Frontal cortex (tissue), 4 donors: ENCODE measurements around the gene TGFB3. TPM values are rescaled to one million over a fixed set of nuclear protein-coding genes. Genes with fewer than 3 reads are reported as not detected.
"Not testable (repeated sequence)": the region's sequence is repeated elsewhere in the genome, so short reads cannot be mapped to it uniquely, and the experiment has no call there.

Source experiments
- DNase-seq, 2 donors: peaks; one replicate each; pipeline ENCODE4 v3.0.0; 2012; ENCODE audit warnings: low spot score in 2 of 2
- FAIRE-seq: peaks from 2 replicates; lab custom pipeline; 2012; peaks lifted over from hg19 to GRCh38; lab: Jason Lieb, UNC
- total RNA-seq: library from RNA; depleted of rRNA; stranded (reverse); fragments of >200 nt; gene quantifications from one replicate; pipeline ENCODE4 v1.2.3, GENCODE V29; 2014
- donor health status: control.
- donor health status: control.
- donor health status: control.

Gene TGFB3
- total RNA-seq, 1 donor from 2014 or later = 19.2 TPM

GRCh38 chr14:75968456-75968855, 13.3 kb downstream of the TGFB3 start:
- no peak for FAIRE-seq
- DNase-seq = no peak

DNA sequence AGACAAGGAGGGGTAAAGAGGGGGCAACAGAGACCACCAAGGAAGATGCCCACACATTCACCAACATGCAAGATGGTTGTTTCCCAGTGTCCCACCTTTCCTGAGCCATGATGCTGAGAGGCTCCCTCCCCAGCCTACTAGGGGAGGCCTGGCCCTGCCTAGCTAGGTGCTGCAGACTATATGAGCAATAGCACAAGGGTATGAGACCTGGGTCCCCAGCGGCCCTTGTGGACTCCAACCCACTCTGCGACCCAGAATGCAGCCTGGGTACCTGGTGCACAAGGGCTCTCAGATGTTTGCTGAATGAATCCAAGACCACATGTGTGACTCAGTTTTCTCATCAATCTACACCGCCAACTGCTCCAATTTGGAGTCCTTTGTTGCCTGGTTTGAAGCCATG, 13.9 kb downstream of the TGFB3 start:
- no peak for FAIRE-seq
- DNase-seq = no peak

DNA sequence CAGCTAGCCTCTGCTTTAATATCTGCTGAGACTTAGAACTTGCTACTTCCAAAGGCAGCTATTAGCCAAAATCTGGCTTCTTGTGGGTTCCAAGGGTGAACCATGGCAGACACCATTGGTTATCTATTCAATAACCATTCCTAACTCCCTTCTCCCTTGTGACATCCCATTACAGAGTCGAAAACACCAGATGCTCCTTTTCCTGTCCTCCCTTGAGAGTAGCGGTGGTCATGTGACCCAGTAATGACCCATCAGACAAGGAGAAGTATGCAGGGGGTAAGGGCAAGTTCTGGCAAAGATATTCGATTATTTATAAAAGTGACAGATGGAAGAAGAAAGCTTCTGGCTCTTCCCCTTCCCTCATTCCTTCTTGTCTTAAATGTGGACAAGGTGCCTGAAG, 20.1 kb downstream of the TGFB3 start:
- FAIRE-seq = no peak
- no peak for DNase-seq

GRCh38 chr14:75960231-75960630, 21.6 kb downstream of the TGFB3 start:
- no peak for DNase-seq

GRCh38 chr14:75959031-75959430, 22.8 kb downstream of the TGFB3 start:
- DNase-seq (no peak), FAIRE-seq (no peak)

More at GRCh38 chr14:75960231-75960630, 21.6 kb downstream of the TGFB3 start:
- no peak for FAIRE-seq

DNA sequence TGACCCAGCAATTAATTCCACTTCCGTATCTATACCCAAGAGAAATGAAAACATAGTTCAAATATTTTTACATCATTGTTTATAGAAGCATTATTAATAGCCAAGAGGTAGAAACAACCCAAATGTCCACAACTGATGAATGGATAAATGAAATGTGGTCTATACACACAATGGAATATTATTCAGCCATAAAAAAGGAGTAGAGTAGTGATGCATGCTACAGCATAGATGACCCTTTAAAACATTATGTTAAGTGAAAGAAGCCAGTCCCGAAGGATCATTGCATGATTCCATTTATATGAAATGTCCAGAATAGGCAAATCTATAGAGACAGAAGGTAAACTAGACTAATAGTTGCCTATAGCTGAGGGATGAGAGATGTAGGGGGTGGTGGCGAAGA, 29.3 kb downstream of the TGFB3 start:
- FAIRE-seq (no peak), DNase-seq (no peak)

DNA sequence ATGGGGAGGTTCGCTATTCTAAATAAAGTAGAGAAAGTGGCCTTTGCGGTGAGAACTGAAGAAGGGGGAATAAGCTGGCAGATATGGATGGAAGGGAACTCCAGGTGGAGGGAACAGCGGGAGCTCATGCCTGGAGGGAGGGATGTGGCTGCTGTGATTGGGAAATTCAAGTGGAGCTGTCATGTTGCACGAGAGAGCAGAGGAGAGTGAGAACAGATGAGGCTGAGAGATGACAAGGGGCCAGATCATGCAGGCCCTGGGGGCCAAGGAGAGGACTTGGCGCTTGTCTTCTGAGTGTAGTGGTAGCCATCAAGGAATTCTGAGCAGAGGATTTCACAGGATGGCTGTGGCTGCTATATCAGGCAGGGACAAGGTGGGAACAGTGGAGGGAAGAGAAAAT, 35.0 kb downstream of the TGFB3 start:
- DNase-seq (no peak), FAIRE-seq (no peak)

DNA sequence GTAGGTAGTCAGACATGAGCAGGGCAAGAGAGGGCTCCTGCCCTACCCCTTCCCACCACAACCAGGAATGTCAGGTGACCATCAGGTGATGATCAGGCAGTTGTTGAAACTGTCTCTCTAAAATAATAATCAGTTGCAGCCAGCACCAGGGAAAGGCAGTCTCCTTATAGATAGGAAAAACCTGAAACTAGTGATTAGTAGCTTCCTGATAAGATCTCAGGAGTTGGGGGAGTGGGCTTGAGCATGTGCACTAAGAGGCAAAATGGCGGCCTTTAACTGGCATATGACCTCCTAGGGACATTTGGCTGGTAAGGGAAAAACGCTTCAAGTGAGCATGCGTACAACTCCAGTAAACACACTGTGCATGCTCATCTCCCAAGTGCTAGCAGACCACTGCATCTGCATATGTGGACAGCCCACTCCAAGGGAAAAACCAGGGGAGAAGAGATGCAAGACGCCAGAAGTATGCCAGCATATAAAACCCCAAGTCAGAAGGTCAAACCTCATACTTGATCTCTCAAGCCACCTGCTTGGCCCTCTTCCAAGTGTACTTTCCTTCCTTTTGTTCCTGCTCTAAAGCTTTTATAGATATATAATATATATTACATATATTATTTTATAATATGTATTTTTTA, 37.1 kb downstream of the TGFB3 start:
- no peak for DNase-seq
- FAIRE-seq = no peak

DNA sequence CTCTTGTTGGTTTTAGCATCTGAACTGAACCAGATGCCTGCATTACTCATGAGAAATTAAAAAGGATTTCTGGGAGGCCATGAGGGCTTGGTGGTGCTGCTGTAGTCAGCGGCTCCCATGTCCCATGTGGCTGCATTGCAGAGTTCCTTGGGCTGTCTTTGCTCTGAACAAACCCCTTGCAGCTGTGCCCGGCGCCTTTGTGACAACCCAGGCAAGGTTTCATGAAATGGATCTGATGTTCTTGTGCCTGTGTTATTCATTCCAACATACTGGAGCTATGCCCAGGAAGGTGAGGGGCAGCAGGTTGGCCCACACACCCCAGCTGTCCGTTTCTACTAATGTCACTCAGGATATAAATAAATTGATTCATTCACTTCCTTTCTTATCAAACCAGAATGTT, 40.8 kb downstream of the TGFB3 start:
- no peak for FAIRE-seq

DNA sequence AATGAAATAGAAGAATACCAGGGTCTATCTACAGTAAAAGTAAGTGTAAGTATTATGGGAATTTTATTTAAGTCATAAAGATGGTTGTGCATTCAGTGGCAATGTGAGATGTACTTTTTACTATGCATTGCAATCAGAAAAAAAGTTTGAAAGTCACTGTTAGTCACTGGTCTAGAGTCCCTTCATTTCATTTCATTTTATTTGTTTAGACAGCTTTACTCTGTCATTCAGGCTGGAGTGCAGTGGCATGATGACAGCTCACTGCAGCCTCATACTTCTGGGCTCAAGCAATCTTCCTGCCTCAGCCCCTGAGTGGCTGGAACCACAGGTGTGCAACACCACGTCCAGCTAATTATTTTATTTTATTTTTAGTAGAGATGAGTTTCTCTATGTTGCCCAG, 42.6 kb downstream of the TGFB3 start:
- no peak for FAIRE-seq
- no peak for DNase-seq

More for the DNA sequence above, 40.8 kb downstream of the TGFB3 start:
- DNase-seq = no peak

DNA sequence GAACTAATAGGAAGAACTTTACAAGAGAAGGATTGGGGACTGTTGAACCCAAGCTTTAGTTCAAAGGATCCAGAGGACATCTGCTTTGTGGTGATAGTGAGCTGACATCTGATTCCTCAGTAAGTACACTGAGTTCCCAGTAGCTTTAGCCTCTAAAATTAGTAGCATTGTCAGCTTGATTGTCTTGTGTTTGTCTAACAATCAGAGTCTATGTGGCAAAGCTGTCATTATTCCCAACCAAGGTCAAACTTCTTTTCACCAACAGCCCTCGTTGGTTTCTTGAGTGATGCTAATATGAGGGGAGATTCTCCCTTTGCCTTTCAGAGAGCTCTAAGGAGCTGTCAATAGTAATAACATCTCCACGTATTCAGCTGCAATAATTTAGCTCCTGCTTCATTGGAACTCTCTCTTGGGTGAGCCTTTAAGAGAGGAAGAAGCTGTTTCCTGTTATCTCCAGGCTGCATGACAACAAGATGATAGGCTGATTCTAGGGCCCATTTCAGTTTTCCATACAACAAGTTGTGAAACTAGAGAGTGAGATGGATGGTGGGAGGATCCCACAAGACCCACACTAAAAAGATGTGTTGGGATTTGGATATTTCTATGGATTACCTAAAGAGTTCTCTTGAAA, 46.7 kb downstream of the TGFB3 start:
- DNase-seq (no peak), FAIRE-seq (no peak)

DNA sequence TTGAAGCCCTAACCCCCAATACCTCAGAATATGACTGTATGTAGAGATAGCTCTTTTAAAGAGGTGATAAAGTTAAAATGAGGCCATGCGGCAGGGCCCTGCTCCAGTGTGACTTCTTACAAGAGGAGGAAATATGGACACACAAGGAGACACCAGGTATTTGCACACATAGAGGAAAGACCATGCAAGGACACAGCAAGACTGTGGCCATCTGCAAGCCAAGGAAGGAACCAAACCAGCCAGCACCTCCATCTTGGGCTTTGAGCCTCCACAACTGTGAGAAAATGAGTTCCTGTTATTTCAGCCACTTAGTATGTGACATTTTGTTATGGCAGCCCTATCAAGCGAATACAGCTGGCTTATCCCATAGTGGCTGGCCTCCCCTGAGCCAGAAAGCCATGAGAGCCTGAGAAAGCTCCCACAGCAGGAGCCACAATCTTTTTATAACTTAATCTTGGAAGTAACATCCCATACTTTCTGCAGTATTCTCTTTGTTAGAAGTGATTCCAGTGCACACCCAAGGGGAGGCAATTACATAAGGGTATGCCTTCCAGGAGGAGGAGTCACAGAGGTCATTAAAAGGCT, 48.0 kb downstream of the TGFB3 start:
- no peak for FAIRE-seq
- no peak for DNase-seq

- FAIRE-seq (no peak), DNase-seq (peak; percentile 30 to 31)
These were observed 53.1 kb downstream of the TGFB3 start for GRCh38 chr14:75928690-75929181.

DNA sequence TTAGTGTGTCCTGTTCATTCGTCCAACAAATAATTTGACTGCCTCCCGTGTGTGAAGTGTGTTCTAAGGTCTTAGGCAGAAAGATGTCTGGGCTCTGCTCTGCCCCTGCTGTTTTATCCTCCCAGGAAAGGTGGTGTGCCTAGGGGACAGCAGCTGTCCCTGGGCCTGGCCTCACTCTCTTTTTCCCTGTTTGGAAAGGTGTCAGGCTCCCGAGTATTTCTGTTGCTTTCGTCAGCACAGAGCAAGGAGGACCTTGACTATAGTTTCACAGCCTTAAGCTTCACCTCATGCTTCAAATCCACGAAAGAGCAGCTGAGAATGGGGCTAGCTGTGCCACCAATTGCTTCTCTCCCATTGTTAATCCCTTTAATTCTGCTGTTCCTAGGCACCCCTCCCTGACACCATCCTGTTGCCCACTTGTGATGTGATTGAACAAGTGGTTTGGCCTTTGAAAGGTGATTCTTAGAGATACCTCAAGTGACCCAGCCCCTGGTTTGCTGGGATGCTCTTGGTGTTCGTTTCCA, 54.2 kb downstream of the TGFB3 start:
- FAIRE-seq = no peak

GRCh38 chr14:75926431-75927115, 55.2 kb downstream of the TGFB3 start:
- DNase-seq (no peak), FAIRE-seq (no peak)

More for the DNA sequence above, 54.2 kb downstream of the TGFB3 start:
- no peak for DNase-seq

DNA sequence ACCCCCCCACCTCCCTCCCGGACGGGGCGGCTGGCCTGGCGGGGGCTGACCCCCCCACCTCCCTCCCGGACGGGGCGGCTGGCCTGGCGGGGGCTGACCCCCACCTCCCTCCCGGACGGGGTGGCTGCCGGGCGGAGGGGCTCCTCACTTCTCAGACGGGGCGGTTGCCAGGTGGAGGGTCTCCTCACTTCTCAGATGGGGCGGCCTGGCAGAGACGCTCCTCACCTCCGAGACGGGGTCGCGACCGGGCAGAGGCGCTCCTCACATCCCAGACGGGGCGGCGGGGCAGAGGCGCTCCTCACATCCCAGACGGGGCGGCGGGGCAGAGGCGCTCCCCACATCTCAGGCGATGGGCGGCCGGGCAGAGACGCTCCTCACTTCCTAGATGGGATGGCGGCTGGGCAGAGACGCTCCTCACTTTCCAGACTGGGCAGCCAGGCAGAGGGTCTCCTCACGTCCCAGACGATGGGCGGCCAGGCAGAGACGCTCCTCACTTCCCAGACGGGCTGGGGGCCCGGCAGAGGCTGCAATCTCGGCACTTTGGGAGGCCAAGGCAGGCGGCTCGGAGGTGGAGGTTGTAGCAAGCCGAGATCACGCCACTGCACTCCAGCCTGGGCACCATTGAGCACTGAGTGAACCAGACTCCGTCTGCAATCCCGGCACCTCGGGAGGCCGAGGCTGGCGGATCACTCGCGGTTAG, 56.5 kb downstream of the TGFB3 start:
- not testable (repeated sequence) for DNase-seq, FAIRE-seq

DNA sequence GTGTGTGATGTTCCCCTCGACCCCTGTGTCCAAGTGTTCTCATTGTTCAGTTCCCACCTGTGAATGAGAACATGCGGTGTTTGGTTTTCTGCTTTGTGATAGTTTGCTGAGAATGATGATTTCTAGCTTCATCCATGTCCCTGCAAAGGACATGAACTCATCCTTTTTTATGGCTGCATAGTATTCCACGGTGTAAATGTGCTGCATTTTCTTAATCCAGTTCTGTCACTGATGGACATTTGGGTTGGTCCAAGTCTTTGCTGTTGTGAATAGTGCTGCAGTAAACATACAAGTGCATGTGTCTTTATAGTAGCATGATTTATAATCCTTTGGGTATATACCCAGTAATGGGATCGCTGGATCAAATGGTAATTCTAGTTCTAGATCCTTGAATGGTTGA, 61.4 kb downstream of the TGFB3 start:
- FAIRE-seq, DNase-seq: not testable (repeated sequence)

- DNase-seq = no peak
- no peak for FAIRE-seq
These were observed 63.9 kb downstream of the TGFB3 start for GRCh38 chr14:75917946-75918335.

- FAIRE-seq (no peak), DNase-seq (no peak)
These were observed 64.4 kb downstream of the TGFB3 start for GRCh38 chr14:75917322-75917945.
